ENCODE measurements around the gene SLC41A3.

DNA sequence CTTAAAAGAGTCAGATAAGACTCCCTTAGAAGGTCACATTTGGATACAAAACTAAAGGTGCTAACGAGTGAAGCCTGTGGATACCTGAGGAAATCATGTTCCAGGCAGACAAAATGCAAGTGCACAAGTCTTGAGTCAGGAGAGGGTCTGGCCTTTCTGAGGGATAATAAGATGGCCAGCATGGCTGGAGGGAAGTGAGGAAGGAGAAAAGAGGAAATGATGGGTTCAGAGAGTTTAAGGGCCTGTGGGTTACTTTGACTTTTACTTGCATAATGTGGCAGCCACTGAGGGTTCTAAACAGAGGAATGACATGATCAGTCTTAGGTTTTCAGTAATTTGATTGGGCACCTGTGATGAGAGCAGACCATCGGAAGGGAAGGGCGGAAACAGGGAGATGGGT, 118.4 kb downstream of the SLC41A3 start:
- TF ChIP-seq, protein P1, sequence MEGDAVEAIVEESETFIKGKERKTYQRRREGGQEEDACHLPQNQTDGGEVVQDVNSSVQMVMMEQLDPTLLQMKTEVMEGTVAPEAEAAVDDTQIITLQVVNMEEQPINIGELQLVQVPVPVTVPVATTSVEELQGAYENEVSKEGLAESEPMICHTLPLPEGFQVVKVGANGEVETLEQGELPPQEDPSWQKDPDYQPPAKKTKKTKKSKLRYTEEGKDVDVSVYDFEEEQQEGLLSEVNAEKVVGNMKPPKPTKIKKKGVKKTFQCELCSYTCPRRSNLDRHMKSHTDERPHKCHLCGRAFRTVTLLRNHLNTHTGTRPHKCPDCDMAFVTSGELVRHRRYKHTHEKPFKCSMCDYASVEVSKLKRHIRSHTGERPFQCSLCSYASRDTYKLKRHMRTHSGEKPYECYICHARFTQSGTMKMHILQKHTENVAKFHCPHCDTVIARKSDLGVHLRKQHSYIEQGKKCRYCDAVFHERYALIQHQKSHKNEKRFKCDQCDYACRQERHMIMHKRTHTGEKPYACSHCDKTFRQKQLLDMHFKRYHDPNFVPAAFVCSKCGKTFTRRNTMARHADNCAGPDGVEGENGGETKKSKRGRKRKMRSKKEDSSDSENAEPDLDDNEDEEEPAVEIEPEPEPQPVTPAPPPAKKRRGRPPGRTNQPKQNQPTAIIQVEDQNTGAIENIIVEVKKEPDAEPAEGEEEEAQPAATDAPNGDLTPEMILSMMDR (IDR thresholded peaks at IDR 0.05; ENCODE audit: insufficient read depth, low read depth, low read length), result no peak
- no peak for TF ChIP-seq EZH2 (IDR thresholded peaks at IDR 0.05; ENCODE audit: insufficient read depth, low read length)
